ENCODE data around the gene DDX56.
"Not testable (repeated sequence)": the region's sequence is repeated elsewhere in the genome, so short reads cannot be mapped to it uniquely, and the experiment has no call there.

DDX56 gene

DNA sequence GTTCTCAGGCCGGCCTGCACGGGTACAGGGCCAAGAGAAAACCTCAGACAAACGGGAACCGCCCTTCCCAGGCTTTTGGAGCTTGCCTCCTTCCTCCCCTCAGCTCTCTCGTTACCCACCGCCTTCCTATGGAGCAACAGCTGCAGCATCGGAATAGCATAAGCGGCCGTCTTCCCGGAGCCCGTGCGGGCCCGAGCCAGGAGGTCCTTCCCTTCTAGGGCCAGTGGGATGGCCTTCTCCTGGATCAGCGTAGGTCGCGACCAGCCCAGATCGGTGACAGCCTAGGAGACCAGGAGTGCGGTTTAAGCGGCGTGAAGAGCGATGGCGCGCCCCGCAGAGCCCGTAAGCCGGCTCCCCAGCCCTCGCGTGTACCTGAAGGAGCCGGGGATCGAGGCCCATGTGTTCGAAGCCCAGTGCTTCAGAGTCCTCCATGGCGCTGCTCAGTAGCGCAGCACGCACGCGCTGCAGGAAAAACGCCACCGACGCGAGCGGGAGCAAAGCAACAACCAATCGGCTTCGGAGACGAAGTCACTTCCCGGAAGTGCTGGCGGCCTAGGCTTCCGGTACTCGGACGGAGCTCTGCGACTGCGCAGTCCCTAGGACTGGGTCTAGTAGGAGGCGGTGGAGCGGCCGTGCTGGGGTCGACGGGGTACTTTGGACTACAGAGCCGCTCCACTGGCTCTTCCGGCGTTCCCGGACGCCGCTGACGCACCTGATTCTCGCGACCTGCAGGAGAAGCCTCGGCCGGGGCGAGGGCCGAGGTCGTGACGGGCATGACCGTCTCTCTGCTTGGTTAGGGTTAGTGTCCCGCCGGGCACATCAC is at the start of gene DDX56:
DDX56 (minus strand) TSS at position 445 of the 823 bp plus-strand sequence; CDS start at position 432, 13 bp downstream.
- peak; percentile 68 to 98 (median 90) for DNase-seq

DNA sequence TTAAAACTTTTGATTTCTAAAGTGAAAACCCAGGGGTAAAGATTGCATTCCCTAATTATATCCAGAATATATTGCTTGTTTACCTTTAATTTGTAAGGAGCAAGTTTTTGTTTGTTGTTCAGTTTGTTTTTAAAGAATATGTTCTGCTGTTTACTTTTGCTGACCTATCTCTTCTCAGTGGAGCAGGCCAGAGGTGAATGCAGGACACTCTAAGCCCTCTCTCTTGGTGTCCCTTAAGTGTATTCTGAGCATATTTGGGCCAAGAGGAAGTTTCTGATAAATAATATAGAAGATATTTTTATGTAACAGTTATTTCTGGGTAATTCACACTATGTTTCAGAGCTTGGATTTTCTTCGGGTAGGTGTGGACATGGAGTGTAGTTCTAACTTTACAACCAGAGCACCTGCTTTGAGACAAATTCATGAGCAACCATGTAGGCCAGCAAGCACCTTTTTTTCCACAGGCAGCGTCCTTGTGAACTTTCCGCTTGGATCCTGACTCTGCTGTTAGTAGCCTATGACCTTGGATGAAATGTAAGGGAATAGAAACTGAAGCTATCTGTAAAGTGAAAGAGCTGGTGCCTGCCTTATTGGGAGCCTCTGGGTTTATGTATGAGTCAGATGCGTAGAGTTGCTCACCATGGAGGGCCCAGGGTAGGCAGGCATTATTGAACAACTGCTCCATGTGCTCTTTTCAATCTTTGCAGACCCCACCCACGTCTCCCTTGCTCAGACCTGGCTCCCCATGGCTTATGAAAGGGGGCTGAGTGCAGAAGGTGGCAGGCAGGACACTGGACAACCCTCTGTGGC is 48.8 kb upstream of the DDX56 start:
- DNase-seq = no peak

DNA sequence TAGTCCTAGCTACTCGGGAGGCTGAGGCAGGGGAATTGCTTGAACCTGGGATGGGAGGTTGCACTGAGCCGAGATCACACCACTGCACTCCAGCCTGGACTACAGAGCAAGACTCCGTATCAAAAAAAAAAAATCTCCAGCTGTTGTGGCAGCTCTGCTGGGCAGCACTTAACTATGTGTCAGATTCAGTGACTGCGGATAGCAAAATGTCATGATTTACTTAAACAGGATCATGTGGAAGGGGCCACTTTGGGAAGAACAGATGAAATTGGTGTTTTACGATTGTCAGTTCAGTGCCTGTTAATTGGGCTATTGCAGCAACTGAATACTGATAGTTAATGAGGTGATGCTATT is 48.0 kb upstream of the DDX56 start:
- DNase-seq = no peak

- no peak for DNase-seq
Observed at GRCh38 chr7:44621034-44621749, 47.5 kb upstream of the DDX56 start.

GRCh38 chr7:44618753-44619152 is 45.0 kb upstream of the DDX56 start:
- no peak for DNase-seq

DNA sequence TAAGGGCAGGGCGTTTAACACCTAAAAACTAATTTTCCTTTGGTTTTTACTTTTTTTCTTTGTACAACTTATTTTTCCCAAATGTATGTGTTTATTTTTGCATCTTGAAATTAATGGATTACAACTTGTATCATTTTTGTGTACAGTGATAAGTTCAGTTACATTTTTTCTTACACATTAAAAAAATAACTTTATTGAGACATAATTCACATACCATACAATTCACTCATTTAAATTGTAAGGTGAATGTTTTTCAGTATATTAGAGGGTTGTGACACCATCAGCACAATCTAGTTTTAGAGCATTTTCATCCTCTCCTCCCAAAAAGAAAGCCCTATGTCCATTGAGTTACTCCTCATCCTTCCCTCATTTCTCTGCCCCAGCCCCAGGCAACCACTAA is 44.3 kb upstream of the DDX56 start:
- no peak for DNase-seq

DNA sequence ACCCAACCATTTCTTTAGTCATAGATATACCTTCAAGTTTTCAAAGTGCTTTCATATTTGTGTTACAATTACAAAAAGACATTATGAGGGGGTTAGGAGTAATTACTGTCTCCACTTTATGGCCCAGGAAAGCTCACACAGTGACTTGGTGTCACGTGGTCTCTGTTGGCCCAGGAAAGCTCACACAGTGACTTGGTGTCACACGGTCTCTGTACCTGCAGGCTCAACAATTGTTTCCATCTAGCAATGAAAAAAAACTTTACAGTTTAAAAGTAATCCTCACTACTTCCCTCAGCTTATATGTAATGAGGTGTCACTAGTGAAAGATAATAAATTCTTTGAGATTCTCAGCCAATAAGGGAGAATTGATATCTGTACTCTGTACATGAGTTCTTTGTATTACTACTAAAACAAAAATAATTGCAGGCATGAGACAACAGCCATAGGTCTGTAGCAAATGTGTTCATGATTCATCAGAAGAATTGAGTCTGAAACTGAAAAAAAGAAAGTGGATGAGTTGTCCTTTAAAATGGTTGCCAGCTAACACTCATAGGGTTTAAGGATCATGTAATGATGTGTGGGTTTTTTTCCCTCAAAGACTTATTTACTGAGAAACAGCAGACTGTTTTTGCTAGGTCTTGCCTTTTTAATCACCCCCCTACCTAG is 43.6 kb upstream of the DDX56 start:
- no peak for DNase-seq

GRCh38 chr7:44616545-44616944 is 42.8 kb upstream of the DDX56 start:
- DNase-seq = no peak

- DNase-seq = no peak
Observed at GRCh38 chr7:44615793-44616192, 42.1 kb upstream of the DDX56 start.

- no peak for DNase-seq
Observed at GRCh38 chr7:44615149-44615611, 41.5 kb upstream of the DDX56 start.

- DNase-seq = no peak
Observed at GRCh38 chr7:44609829-44610228, 36.1 kb upstream of the DDX56 start.

- DNase-seq = no peak
Observed at GRCh38 chr7:44608916-44609648, 35.4 kb upstream of the DDX56 start.

- no peak for DNase-seq
Observed at GRCh38 chr7:44607141-44608068, 33.7 kb upstream of the DDX56 start.

GRCh38 chr7:44606341-44607140 is 32.8 kb upstream of the DDX56 start, which contains the start of gene OGDH:
Gene OGDH (plus strand): TSS chr7:44606627. CDS start chr7:44624344, 17,717 bp downstream.
- DNase-seq = peak; percentile 94 to 100 (median 98)

DNA sequence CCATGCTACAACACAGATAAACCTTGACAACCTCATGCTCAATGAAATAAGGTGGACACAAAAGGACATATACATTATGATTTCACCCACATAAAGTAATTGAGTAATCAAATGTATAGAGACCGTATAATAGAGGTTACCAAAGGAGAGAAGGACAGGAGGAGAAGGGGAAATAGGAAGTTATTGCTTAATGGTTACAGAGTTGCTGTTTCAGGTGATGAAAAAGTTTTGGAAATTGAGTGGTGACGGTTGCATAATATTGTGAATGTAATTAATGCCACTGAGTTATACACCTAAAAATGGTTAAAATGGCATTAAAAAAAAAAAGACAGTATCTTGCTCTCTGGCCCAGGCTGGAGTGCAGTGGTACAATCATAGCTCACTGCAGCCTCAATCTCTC is 31.2 kb upstream of the DDX56 start:
- no peak for DNase-seq

GRCh38 chr7:44603193-44603592 is 29.5 kb upstream of the DDX56 start:
- no peak for DNase-seq

DNA sequence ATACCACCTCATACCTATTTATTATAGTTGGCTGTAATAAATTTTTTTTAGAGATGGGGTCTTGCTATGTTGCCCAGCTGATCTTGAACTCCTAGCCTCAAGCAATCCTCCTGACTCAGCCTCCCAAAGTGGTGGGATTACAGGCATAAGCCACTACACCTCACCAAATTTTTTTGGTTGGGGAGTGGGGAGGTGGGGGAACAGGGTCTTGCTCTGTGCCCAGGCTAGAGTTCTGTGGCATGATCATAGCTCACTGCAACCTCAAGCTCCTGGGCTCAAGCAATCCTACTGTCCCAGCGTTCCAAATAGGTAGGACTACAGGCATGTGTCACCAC is 28.8 kb upstream of the DDX56 start:
- no peak for DNase-seq

- no peak for DNase-seq
Observed at GRCh38 chr7:44599222-44599621, 25.5 kb upstream of the DDX56 start.

DNA sequence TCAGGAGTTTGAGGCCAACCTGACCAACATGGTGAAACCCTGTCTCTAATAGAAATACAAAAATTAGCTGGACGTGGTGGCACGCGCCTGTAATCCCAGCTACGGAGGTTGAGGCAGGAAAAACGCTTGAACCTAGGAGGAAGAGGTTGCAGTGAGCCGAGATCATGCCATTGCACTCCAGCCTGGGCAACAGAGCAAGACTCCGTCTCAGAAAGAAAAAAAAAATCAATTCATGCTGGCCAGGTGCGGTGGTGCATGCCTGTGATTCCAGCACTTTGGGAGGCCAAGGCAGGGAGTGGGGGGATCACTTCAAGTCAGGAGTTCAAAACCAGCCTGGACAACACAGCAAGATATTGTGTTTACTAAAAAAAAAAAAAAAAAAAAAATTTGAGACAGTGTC is 23.5 kb upstream of the DDX56 start:
- DNase-seq = not testable (repeated sequence)

Measured in hypothalamus (tissue), 51 donors.